ENCODE results near the gene BICD1. TPM values are rescaled to one million over a fixed set of nuclear protein-coding genes. Genes with fewer than 3 reads are reported as not detected.

BICD1 gene
- total RNA-seq, 1 experiment from 2014 or later, result 9.2 TPM

DNA sequence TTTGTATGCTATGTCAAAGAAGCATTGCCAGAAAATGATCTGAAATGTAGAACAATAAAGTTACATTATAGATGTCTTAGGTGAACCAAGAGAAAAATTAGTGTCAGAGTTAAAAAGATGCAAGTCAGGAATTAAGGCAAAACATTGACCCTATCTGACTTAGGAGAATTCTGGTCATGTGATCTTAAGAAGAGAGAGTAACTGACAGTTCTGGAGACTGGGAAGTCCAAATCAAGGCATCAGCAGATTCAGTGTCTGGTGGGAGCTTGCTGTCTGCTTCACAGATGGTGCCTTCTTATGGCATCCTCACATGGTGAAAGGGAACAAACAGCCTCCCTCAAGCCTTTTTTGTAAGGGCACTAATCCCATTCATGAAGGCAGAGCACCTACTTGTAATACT lies 42.8 kb downstream of the BICD1 start:
- no peaks in the 10 kb centered on the region for H3K36me3 ChIP-seq (ENCODE audit: low read depth, low read length)
- TF ChIP-seq EZH2phosphoT487 (IDR thresholded peaks at IDR 0.05; ENCODE audit: borderline replicate concordance, low read length), result no peak
- no peak for TF ChIP-seq EZH2 (IDR thresholded peaks at IDR 0.05; ENCODE audit: low read length, unreplicated experiment)
- TF ChIP-seq, protein P1, sequence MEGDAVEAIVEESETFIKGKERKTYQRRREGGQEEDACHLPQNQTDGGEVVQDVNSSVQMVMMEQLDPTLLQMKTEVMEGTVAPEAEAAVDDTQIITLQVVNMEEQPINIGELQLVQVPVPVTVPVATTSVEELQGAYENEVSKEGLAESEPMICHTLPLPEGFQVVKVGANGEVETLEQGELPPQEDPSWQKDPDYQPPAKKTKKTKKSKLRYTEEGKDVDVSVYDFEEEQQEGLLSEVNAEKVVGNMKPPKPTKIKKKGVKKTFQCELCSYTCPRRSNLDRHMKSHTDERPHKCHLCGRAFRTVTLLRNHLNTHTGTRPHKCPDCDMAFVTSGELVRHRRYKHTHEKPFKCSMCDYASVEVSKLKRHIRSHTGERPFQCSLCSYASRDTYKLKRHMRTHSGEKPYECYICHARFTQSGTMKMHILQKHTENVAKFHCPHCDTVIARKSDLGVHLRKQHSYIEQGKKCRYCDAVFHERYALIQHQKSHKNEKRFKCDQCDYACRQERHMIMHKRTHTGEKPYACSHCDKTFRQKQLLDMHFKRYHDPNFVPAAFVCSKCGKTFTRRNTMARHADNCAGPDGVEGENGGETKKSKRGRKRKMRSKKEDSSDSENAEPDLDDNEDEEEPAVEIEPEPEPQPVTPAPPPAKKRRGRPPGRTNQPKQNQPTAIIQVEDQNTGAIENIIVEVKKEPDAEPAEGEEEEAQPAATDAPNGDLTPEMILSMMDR (conservative IDR thresholded peaks at IDR 0.05; ENCODE audit: low read depth, low read length), result no peak
- BruUV-seq (replicated peaks), result no TSS peak
- no peaks in the 10 kb centered on the region for H3F3A ChIP-seq (ENCODE audit: low read length, unreplicated experiment)
- no peaks in the 10 kb centered on the region for H3K79me2 ChIP-seq (ENCODE audit: low read length)
- H3K9ac ChIP-seq (ENCODE audit: low read length), result no peak overlapping the region
- H3K9me2 ChIP-seq (replicated peaks; ENCODE audit: low read length), result no peaks in the 10 kb centered on the region
- 0 out of 2 replicates have a peak, but pooled peaks cover 7% of the 10 kb centered on the region for H3K4me1 ChIP-seq (ENCODE audit: insufficient read depth, low read length)
- intact Hi-C loops (cut with micrococcal nuclease), result no loop called here
- ChIA-PET POLR2A (ENCODE audit: unreplicated experiment) (no interaction called here), CTCF (no interaction called here)
- H3K9me3 ChIP-seq (ENCODE audit: low read length), result no peaks in the 10 kb centered on the region
- ATAC-seq (no peak), DNase-seq (no peak)
- no peak overlapping the region for H3K27ac ChIP-seq (ENCODE audit: low read length)
- H2AFZ ChIP-seq (ENCODE audit: low read length), result no peak overlapping the region
- H3K4me3 ChIP-seq (ENCODE audit: low read length), result no peak overlapping the region
- no peak overlapping the region for H3K4me2 ChIP-seq (ENCODE audit: low read length)
- H3K27me3 ChIP-seq (ENCODE audit: low read length), result no peaks in the 10 kb centered on the region
- no peaks in the 10 kb centered on the region for H4K20me1 ChIP-seq (ENCODE audit: low read length)

DNA sequence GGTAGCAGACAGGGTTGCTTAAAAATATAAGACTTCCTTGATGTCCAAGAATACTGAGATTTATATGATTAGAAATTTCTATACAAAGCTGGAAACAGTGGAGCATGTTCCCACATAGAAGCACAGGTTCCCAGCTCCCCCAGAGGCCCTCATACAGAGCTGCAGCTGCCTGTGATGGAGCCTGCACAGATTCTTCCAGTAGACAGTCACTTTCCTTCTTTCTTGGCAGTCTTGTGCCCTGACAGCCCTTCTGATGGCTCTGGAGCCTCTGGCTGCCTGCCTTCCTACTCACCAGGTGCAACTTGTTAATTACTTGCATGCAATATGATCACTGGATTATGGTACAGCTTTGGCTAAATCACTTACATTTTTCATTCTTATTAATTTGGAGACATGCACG lies 44.4 kb downstream of the BICD1 start:
- no TSS peak for BruUV-seq (replicated peaks)
- Histone ChIP-seq H3K9ac (ENCODE audit: low read length) (no peak overlapping the region), H3K79me2 (ENCODE audit: low read length) (no peaks in the 10 kb centered on the region), H3K4me1 (ENCODE audit: insufficient read depth, low read length) (0 out of 2 replicates have a peak, but pooled peaks cover 7% of the 10 kb centered on the region), H3K27ac (ENCODE audit: low read length) (no peak overlapping the region), H3K27me3 (ENCODE audit: low read length) (no peaks in the 10 kb centered on the region), H3K9me2 (replicated peaks; ENCODE audit: low read length) (no peaks in the 10 kb centered on the region), H3K9me3 (ENCODE audit: low read length) (no peaks in the 10 kb centered on the region), H3K36me3 (ENCODE audit: low read depth, low read length) (no peaks in the 10 kb centered on the region), H3K4me3 (ENCODE audit: low read length) (no peak overlapping the region), H2AFZ (ENCODE audit: low read length) (no peak overlapping the region), H4K20me1 (ENCODE audit: low read length) (no peaks in the 10 kb centered on the region), H3F3A (ENCODE audit: low read length, unreplicated experiment) (no peaks in the 10 kb centered on the region), H3K4me2 (ENCODE audit: low read length) (no peak overlapping the region)
- intact Hi-C loops (cut with micrococcal nuclease), result no loop called here
- ChIA-PET POLR2A (ENCODE audit: unreplicated experiment) (no interaction called here), CTCF (no interaction called here)
- no peak for ATAC-seq
- no peak for DNase-seq
- no peak for TF ChIP-seq EZH2 (IDR thresholded peaks at IDR 0.05; ENCODE audit: low read length, unreplicated experiment)
- TF ChIP-seq, protein P1 (conservative IDR thresholded peaks at IDR 0.05; ENCODE audit: low read depth, low read length), result no peak
- TF ChIP-seq EZH2phosphoT487 (IDR thresholded peaks at IDR 0.05; ENCODE audit: borderline replicate concordance, low read length), result no peak

DNA sequence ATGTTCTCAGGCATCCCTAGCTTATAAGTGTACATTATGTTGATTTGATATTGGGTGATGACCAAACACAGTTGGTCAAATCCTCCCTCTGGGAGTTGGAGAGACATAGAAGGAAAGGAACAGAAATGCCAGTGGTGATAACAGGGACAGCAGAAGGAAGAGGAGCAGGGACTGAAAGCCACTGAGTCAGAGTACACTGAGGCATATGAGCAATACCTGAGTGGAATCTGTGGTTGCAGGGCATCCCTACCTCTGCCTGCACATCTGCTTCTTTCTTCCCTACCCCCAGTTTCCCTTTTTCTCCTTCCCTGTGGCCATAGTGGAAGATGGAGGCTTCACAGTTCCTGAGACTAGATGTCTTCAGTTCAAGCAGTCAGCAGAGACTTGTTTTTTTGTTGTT lies 44.9 kb downstream of the BICD1 start:
- ATAC-seq (no peak), DNase-seq (no peak)
- no peaks in the 10 kb centered on the region for H3F3A ChIP-seq (ENCODE audit: low read length, unreplicated experiment)
- no peak overlapping the region for H2AFZ ChIP-seq (ENCODE audit: low read length)
- CTCF ChIA-PET, result no interaction called here
- H3K4me1 ChIP-seq (ENCODE audit: insufficient read depth, low read length), result 0 out of 2 replicates have a peak, but pooled peaks cover 7% of the 10 kb centered on the region
- BruUV-seq (replicated peaks), result no TSS peak
- H3K9me2 ChIP-seq (replicated peaks; ENCODE audit: low read length), result no peaks in the 10 kb centered on the region
- intact Hi-C loops (cut with micrococcal nuclease), result no loop called here
- no peaks in the 10 kb centered on the region for H3K9me3 ChIP-seq (ENCODE audit: low read length)
- H3K79me2 ChIP-seq (ENCODE audit: low read length), result no peaks in the 10 kb centered on the region
- no peaks in the 10 kb centered on the region for H3K27me3 ChIP-seq (ENCODE audit: low read length)
- H3K9ac ChIP-seq (ENCODE audit: low read length), result no peak overlapping the region
- no peaks in the 10 kb centered on the region for H3K36me3 ChIP-seq (ENCODE audit: low read depth, low read length)
- no peak overlapping the region for H3K27ac ChIP-seq (ENCODE audit: low read length)
- H4K20me1 ChIP-seq (ENCODE audit: low read length), result no peaks in the 10 kb centered on the region
- POLR2A ChIA-PET (ENCODE audit: unreplicated experiment), result no interaction called here
- TF ChIP-seq, protein P1 (conservative IDR thresholded peaks at IDR 0.05; ENCODE audit: low read depth, low read length), result no peak
- TF ChIP-seq EZH2phosphoT487 (IDR thresholded peaks at IDR 0.05; ENCODE audit: borderline replicate concordance, low read length) (no peak), EZH2 (IDR thresholded peaks at IDR 0.05; ENCODE audit: low read length, unreplicated experiment) (no peak)
- H3K4me2 ChIP-seq (ENCODE audit: low read length), result no peak overlapping the region
- no peak overlapping the region for H3K4me3 ChIP-seq (ENCODE audit: low read length)
